HT1080 (cell line): Measurements from ENCODE around the gene OSTN. TPM values are rescaled to one million over a fixed set of nuclear protein-coding genes. Genes with fewer than 3 reads are reported as not detected.
A peak's percentile ranks its signal among the peaks of the same experiment; 100 is the strongest.
"Not testable (repeated sequence)": the region's sequence is repeated elsewhere in the genome, so short reads cannot be mapped to it uniquely, and the experiment has no call there.

Experiments used
- DNase-seq: peaks from one replicate; pipeline ENCODE4 v3.0.0-alpha.2; 2015; ENCODE audit warnings: low read depth
- total RNA-seq: library from RNA; depleted of rRNA; stranded (reverse); fragments of >200 nt; shearing (Covaris generic); gene quantifications from 2 replicates; pipeline ENCODE4 v1.2.3, GENCODE V29; 2014

OSTN gene
- total RNA-seq, 1 experiment from 2014 or later = not detected

DNA sequence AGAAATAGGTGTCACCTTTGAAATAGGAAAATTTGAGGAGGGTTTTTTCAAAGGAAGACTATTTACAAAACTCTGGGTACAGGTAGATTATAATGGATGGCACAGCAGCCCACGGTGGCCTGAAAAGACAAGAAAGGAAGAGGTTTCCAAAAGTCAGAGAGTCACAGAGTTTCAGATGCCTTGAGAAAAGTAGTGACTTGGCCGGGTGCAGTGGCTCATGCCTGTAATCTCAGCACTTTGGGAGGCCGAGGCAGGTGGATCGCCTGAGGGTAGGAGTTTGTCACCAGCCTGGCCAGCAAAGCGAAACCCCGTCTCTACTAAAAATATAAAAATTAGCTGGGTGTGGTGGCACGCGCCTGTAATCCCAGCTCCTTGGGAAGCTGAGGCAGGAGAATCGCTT is 35.2 kb downstream of the OSTN start:
- DNase-seq = no peak

DNA sequence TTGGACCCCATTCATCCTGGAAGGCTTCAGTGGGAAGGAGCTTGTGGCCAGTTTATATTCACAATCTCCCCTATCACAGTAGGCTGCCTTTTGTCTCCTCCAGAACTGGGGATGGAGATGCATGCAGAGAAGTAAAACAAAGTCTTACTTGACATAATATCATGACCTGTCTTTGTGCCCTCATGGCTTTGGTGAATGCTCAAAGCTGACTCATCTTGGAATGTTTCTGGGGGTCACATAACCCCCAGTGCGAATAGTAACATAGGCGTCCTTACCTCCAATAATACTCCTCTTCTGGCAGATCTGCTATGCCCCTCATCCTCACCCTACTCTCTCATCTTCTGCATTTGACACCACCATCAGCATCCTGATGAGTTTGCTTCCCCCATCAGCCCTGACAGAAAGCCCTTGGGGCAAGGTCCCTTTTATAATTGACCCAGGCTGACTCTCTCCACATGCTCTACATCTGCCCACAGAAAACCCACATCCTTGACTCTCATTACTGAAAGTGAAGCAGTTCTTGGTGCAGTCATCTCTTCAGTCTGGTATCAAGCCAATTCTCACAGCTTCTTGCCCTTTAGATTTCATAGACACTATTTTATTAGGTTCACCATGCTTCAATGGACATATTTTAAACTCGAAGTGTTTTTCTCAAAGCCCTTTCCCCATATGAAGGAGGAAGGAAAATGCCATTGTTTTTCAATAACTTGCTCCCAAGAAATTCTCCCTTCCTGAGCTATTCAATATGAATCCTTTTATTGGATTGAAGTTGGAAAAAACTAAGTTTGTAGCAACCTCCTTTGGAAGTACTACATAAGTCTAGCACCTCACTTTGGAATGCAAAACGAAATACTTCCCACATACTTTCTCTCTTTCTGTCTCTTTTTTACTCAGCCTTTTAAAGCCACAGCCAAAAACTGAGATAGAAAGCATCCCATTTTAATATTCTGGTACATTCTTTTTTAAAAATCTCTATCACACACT is 36.6 kb downstream of the OSTN start:
- peak; percentile 63 for DNase-seq

DNA sequence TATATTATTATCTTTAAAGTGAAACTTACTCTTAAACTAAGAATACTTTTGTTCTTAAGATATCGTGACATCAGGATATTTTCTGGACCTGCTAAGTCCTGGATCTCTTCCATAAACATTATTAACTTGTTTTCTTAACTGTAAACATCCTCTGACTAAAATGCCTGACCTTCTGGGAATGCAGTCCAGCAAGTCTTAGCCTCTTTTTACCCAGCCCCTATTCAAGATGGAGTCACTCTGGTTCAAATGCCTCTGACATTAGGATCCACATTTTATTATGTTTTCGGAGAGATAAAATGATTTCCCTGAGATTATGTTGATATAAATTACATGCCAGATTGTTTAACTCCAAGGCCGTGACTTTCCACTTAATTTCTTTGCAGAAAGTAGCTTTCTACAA is 37.6 kb downstream of the OSTN start:
- DNase-seq = no peak

DNA sequence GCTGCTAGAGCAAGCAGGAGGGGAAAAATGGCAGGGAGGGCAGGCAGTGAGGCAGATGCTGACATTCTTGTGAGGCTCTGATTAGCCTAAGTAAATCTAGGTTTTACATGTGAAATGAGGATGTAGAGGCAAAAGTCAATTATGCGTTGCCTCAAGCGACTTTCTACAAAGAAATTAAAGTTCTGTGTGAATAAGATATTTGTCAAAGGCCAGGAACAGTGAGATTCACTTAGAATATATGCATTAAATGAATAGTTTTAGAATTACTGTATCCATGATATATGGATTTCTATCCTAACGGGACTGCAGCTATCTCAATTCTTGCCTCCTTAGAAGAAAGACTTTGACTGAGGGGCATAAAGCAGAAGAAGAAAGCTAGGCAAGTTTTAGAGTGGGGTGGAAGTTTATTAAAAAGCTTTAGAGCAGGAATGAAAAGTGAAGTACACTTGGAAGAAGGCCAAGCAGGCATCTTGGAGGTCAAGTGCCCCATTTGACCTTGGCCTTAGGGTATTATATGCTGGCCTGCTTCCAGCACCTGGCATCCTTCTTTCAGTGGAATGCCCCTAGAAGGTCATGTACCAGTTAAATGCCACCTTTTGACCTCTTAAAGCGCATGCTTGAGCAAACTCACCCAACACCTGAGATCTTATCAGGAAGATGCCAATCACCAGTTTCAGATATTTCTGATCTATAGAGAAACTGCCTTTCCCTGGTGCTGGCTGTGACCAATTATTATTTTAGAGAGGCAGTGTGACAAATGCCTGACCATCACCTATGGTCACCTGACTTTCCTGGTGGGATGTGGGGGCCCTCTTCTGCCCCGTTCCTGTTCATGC is 38.2 kb downstream of the OSTN start:
- no peak for DNase-seq

DNA sequence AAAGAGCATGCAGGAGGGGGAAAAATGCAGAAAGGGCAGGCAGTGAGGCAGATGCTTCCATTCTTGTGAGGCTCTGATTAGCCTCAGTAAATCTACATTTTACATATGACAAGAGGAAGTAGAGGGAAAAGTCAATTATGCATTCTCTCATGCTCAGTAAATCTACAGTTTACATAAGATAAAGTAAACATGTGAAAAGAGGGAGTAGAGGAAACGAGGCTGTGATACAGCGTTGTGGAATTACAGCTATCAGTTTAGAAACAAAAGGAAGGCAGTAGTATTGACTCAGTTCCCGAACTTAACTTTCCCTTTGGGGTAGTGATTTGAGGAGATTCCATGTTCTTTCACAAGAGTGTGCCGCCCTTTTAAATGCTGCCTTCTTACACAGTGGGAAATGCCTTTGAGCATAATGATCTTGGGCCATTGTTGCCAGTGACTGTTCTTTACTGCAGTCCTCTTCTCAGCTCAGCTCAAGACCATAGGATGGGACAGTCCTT is 39.3 kb downstream of the OSTN start:
- DNase-seq = peak; percentile 56

DNA sequence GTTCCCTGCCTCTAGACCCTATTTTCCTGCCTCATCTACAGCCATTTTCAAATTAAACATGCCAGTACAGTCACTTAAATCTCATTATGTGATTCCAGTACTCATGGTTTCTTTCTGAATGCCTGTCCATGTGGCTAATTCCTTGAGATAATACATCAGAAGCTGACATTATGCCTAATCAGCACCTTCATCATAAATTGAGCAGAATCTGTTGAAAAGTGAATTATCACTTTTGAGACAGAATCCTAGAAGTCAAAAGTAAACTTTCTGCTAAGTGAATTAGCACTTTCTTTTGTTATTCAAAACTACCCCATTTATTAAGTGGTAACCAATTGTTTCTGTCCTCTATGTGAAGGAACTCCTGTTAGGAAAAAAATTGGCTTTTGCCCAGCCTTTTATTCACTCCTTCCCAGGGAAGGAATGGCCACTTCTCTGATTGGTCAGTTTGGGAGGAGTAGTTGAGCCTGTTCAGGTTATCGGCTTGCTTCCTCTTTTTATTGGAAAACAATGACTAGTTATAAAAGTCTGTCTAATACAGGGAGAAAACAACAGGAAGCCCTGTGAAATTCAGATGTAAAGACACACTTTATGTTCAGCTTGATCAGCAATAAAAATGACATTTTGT is 40.5 kb downstream of the OSTN start:
- DNase-seq = no peak

DNA sequence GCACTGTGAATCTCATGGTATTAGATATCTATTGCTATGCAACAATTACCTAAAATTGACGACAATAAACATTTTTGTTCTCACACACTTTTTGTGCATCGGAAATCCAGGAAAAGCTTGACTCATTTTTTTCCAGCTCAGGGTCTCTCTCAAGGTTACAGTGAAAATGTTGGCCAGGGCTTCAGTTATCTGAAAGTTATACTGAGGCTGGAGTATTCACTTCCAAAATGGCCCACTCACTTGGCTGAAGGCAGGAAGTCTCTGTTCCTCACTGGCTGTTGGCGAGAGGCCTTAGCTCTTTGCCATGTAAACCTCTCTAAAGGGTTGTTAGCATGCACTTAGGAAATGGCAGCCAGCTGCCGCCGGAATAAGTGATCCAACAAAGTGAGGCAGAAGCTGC is 41.4 kb downstream of the OSTN start:
- no peak for DNase-seq

DNA sequence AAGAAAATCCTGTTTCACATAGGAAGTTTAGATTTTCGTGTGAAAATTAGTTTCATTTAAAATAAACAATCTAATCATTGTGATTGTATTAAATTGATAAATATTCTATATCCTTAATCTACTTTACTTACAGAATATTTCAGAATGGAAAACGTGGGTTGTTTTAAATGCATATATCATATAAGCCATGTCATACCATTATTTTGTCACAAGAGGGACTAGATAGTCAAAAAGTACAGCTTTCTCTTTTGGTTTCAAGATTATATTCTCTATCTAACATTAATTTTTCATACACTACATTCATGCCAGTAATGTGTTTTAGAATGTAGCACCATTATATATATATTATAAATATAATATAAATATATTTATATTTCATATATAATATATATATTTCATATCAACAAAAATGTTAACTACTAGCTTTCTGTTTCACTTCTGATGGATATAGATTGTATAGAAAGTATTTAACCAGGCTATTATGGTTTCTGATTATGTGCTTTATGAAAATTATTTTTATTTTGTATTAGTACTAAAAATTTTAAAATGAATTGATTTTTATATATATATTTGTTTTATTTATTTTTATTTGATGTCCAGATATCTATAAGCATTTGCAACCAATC is 45.3 kb downstream of the OSTN start:
- no peak for DNase-seq

DNA sequence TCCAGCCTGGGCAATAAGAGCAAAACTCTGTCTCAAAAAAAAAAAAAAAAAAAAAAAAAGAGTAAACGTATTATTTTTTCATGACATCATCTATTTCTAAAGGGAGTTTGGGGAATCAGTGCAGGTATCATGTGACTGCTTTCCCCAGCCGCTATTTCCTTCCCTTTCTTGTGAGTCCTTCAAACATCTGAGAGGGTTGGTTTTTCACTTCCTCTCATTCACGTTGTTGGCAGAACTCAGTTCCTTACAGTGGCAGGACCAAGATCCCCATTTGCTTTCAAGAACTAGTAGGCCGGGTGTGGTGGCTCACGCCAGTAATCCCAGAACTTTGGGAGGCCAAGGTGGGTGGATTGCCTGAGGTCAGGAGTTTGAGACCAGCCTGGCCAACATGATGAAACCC is 47.0 kb downstream of the OSTN start:
- DNase-seq = not testable (repeated sequence)

DNA sequence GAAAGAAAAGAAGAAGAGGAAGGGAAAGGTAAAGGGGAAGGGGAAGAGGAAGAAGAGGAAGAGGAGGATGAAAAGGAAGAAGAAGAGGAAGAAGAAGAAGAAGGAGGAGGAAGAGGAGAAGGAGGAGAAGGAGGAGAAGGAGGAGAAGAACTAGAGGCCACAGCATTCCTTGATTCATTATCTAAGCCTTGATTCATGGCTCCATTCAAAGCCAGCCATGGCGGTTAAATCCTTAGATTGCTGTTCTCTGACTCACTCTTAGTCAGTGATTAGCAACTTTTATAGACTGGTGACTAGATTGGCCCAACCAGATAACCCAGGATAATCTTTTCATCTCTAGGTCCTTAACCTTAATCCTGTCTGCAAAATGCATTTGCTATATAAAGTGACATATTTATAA is 47.6 kb downstream of the OSTN start:
- DNase-seq = peak; percentile 86

DNA sequence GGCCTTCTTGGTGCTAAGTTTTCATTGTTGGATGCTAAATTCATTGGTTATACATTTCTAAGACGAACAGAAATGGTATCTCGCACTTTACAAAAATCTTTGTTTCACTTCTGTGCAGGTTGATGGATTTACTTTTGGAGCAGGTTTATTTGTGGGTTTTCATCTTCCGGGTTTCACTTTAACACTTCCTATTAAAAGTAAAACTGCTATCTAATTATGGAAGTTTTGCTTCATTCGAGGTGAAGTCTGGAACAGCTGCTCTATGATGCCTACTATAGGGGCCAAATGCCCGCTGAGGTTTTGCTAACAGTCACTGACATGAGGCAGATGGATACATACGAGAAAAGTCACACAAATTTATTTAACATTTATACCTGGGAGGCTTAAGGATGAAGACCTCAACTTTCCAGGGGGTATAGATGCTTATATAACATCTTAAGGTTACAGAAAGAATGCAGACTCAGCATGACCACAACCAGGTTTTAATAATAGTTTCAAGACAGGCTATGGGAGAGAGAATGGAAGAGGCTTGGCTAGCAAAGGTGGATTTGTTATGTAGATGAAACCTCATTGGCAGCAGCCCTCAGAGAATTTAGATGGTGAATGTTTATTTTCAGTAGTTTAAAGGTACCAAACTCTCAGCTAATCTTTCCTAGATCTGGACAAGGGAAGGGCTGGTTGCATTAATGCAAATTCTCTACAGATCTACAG is 54.2 kb downstream of the OSTN start:
- DNase-seq = no peak

DNA sequence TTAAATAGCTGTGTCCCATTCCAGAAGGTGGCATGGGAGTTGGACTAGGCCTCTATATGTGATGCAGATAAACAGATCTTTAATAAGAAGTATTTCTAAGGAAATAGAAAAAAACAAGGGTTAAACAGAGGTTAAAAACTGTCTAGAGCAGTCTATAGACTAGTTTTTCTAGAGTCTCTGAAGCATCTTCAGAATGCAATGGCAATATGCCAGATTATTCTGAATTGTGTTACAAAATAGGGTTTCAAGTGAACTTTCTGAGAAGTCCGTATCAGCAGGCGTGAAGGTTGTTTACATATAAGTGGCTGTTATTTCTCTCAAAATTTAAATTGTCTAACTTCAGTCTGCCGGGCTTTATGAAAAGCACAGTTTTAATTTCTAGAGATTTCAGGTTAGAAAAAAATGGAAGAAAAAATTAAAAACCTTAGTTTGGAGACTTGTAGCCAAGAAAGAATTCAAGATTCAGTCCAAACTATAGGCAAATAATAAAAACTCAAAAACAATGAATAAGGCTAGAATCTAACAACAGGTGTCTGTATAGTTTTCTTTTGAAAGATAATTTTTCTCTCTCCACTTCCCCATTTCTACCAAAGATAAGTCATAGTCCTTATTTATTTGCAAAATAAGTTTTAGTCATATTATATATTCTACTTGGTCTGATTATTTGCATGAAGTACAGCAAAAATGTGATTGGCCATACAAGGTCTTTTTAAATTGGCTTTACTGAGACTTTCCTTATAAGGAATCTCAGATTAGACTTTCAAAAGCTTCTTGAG is 55.2 kb downstream of the OSTN start:
- DNase-seq = no peak

DNA sequence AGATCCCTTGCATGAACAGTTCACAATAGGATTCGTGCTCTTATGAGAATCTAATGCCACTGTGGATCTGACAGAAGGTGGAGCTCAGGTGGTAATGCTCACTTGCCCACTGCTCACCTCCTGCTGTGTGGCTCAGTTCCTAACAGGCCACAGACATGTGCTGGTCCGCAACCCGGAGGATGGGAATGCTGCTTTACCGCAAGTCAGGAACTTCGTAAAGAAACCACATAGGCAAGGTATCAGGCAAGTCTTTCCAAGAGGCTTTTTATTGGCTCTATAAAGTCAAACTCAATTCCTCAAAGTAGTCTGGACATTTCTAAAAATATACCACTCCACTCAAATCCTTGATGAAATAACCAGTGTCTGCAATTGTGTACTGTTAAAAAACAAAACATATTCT is 56.1 kb downstream of the OSTN start:
- DNase-seq = no peak

DNA sequence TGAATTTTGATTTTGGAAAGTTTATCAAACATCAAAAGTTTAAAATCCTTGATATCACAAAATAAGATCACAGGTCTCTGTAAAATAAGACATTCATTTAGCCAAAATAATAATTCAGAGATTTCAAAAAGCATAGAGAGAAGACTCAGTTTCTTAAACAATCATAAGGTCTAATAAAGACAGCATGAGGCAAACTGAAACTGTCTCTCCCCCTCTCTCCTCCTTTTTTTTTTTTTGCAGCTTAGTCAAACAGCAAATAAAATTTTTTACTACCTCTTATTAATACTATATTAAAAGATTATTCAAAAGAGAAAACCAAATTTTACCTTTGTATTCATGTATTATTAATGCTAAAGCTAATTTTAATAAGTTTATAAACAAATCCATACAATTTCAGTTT is 57.4 kb downstream of the OSTN start:
- DNase-seq = no peak

DNA sequence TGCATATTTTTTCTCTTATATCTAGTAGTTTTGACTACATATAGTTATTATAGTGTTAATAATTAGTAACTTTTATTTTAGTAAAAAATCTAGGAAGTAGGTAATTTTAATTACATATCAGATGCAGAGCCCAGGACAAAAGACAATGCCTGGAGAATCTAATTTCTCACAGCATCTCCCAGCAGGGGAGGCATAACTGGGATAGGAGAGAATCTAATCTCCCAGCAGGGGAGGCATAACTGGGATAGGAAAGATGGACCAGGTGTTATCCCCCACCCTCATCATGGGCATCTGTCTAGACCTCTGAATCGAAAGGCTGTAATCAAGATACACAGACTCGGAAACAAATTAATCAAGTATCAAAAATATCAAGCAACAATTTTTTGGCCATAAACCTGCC is 58.2 kb downstream of the OSTN start:
- DNase-seq = no peak

DNA sequence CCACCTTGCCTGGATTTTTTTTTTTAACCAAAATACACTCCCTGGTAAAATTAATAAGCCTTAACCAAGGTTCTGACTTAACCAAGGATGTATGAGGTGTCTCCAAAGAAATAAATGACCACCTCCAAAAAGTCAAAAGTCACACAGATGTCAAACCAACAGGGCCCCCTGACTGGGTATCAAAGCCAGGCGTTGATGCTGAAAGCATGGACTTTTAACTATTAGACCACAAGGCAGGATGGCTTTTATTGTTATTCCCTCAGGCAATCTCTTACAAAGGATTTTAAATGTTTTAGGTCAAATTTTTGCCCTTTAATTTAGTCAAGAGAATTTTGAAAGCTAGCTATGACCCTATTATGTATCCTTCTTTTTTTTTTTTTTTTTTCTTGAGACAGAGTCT is 60.4 kb downstream of the OSTN start:
- no peak for DNase-seq

DNA sequence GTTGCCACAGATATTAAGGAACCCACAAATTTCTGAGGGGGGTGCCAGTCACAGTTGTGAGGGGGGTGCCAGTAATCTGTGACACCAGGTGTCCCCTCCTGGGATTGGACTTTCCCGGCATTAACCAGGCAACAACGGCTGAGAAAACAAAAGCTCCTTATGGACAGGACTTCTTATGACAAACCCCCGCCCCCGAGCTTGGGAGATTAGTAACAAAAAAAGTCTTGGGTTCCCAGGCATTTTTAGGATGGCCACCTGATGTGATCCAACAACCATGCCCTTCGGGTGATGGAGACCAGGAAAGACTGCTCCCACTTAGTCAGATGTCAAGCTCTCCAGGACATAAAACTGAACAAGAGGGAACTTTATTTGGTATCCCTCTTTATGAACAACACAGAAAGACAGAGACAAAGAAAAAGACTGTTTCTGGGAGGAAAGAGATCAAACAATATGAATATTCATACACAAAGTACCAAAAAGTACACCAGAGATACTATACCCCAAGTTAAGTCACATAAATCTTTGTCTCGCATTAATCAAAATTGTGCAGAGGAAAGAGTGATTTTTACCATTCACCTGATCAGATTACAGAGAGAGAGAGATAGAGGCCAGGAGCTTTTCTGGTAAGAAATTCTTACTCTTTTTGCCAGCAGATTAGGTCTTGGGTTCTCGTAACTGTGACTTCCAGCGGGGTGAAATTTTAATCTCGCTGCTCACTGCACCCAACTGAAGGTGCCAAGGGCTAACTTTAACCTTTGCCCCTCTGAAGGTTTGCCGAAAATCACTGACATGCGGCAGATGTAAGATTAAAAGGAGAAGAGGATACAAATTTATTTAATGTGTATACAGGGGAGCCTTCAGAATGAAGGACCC is 61.6 kb downstream of the OSTN start:
- DNase-seq = no peak

DNA sequence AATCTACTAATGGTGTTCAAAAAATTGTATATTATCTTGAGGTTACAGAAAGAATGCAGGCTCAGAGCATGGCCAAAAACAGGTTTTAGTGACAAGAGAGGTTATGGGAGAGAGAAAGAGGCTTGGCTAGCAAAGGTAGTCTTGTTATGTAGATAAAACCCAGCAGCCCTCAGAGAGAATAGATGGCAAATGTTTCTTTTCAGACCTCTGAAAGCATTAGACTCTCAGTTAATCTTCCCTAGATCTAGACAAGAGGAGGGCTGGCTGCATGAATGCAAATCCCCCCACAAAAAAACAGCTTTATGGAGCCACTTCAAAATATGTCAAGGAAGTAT is 62.2 kb downstream of the OSTN start:
- no peak for DNase-seq

DNA sequence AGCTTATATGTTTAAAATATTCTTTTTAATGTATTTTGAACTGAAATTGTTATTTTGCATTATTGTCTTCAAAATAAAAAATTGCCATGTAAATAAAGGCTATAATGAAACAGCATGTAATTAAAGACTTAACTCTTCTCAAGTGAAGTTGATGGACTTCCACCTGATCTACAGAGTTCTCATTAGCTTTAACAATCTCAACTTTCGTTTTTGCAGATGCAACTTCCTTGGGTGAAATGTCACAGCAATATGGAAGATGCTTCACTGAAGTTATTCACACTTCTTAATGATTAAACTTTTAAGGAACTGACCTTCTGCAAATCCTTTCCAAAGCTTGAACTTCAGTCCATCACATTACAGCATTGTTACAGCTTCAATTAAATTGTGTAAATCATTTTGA is 63.6 kb downstream of the OSTN start:
- DNase-seq = no peak
